HG03520 (cell line): ENCODE measurements around the gene STRAP.
"Not testable (repeated sequence)": the region's sequence is repeated elsewhere in the genome, so short reads cannot be mapped to it uniquely, and the experiment has no call there.

Experiments
- ATAC-seq: cut with Tn5 transposase; IDR thresholded peaks from one replicate; pipeline ENCODE4 v1.9.1; 2021; ENCODE audit warnings: mild to moderate bottlenecking, moderate library complexity; ENCODE audit not compliant: unreplicated experiment

Gene STRAP

DNA sequence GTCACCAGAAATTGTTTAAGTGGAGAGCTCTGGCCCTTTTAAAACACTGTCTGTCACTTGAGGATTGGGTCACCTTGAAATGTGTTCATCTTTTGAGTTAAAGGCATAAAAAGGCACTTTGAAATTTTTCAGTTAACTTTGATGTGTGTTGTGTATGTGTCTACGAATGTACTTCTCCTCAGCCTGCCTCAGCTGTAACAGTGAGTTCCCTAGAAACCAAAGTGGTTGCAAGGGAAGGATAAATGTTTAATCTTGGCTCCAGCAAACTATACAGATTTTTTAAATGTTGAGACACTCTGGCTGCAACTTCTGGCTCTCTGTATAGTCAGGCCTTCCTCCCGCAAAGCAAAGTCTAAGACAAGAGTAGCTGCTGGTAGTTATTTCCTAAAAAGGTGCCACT is 37.2 kb downstream of the STRAP start:
- no peak for ATAC-seq

DNA sequence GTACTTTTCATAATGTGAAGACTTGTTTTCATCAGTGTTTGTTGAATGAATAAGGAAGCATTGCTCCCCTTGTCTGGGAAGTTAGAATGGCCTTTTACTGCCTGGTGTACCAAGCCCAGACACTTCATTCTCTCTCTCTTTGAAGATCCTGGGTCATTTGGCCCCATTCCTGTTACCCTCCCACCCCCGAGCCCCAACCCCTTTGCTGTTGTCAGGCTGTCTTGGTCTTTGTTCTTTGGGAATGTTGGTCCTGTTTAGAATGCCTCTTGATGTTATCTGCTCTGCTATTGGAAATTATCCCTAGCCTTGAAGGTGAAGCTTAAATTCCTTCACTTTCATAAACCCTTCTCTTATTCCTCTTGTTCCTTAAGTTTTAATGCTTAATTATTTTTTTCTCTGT is 42.8 kb downstream of the STRAP start:
- no peak for ATAC-seq

DNA sequence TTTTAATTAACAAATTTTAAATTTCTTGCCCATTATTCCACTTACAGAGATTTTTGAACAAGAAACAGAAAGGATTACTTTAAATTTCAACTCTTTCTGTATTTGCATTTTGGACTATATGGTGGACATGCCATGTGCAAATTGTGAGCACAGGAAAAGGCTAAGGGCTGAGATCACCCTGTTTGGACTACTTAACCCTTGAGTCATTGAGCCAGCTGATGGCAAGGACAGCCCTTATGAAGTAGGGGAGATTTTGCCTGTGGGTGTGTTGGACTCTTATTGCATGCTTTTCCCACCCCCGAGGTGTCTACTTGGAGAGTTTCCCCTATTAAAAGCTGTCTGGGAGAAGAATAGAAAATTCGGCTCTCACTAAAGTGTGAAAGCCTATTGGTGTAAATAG is 46.2 kb downstream of the STRAP start:
- no peak for ATAC-seq

DNA sequence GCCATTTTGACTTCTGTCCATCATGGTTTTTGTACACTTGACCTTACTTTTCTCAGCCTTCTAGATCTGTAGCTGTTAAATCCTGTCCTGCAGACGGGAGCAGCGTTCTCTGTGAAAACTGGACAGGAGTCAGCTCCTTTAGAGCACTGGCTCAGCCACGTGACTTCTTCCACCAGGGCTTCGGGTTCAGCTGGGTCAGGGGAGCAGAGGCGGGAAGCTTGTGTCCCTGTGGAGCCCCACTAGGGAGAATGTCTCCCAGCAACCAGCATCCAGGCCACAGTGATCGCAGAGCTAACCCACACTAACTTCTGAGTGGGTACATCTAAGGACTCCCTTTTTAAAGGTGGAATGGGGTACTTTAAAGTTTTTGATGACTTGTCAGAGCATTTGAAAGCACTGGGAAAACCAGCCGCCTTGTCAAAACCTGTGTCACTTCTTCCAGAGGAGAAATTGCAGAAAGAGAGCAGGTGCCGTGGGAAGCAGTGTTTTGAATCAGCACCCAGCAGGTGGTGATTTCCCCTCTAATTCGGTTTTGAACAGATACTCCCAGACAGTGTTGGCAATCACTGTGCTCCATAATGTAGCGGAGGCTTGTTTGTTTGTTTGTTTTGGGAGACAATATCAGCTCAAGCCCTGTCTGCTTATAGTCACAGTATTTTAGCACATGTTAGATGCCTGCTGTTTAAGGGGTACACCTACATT is 46.8 kb downstream of the STRAP start:
- ATAC-seq: no peak

DNA sequence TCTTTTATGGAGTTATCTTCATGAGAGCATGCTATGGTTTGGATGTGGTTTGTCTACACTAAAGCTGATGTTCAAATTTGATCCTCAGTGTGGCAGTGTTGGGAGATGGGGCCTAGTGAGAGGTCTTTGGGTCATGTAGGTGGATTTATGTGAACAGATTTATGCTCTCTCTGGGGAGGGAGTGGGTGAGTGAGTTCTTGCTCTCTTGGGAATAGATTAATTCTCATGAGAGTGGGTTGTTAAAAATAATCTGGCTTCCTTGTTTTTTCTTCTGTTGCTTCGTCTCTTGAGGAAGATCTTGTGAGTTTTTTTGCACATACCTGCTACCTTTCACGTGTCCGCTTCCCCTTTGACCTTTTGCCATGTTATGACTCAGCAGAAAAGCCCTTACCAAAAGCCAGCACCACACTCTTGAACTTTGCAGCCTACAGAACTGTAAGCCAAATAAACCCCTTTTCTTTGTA is 49.4 kb downstream of the STRAP start:
- peak; percentile 72 for ATAC-seq

DNA sequence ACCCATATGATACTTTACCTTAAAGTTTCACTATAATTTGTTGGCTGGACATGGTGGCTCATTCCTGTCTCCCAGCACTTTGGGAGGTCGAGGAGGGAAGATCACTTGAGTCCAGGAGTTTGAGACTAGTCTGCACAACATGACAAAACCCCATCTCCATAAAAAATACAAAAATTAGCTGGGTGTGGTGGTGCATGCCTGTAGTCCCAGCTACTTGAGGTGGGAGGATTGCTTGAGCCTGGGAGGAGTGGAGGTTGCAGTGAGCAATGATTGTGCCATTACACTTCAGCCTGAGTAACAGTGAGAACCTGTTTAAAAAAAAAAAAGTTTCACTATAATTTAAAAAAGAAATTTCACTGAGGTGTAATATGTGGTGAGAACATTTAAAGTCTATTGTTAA is 50.1 kb downstream of the STRAP start:
- ATAC-seq: no peak

DNA sequence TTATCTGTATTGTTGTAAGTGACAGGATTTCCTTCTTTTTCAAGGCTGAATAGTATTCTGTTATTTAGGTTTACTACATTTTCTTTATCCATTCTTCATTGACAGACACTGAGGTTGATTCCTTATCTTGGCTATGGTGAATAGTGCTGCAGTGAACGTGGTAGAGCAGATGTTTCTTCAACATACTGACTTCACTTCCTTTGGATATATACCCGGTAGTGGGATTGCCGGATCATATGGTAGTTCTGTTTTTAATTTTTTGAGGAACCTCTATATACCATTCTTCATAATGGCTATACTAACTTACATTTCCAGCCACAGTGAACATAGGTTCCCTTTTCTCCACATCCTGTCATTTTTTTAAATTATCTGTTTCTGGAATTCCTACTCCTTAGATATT is 50.8 kb downstream of the STRAP start:
- ATAC-seq: no peak

DNA sequence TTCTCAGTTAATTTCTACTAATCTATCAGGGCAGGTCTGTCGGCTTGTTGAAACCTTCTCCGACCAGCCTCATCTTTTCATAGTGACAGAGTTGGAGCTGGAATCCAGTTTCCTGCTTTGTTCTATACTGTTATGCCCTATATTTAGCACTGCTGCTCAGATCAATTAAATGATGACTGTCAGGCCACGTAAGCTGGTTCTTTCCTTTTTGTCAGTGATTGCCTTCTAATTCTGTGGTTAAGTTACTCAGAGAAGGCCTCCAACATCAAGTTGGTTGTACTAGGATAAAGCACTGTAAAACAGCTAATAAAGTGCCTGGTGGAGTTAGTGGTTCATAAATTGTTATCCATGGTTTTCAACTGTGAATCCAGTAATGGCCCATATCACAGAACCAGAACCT is 51.6 kb downstream of the STRAP start:
- ATAC-seq: no peak

DNA sequence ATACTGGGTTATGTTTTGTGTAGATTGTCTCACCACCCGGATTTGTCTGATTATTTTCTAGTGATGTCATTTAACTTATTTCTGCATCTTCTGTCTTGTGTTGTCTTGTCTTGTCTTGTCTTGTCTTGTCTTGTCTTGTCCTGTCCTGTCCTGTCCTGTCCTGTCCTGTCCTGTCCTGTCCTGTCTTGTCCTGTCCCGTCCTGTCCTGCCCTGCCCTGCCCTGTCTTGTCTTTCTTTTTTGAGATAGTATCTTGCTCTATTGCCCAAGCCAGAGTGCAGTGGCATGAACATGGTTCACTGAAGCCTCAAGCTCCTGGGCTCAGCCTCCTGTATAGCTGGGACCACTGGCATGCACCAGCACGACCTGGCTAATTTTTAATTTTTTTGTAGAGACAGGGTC is 54.6 kb downstream of the STRAP start:
- no peak for ATAC-seq

DNA sequence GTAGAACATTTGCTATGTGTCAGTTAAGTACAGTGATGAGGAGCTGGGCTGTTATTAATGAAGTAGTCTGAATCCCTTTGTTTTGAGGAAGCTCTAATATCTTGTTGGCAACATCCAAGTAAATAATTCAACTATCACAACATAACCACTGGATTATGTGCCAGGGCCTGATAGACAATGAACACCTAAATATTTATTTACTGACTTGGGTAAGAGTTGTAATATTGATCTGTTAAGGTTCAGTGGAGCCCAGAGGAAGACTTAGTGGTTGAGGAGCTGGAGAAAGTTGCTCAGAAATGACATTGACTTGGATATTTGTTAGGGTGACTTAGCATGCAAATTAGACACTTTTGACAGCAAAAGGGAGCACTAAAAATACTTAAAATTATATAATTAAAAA is 55.7 kb downstream of the STRAP start:
- no peak for ATAC-seq

DNA sequence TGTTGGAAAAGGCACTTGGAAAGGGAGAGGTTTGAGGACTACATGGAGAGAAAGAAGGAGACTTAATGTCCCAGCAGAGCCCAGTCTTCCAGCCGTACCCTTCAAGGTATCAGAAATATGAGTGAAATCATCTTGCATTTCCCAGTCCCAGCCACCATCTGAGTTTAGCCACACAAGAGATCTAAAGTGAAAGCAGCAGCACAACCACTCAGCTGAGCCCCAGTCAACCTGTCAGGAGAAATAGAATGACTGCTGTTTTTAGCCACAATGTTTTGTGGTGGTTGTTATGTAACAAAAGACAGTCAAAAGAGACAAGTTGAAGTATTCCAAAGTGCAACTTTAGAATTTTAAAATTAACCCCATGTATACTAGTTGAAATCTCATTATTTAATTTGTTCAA is 56.9 kb downstream of the STRAP start:
- ATAC-seq: no peak

DNA sequence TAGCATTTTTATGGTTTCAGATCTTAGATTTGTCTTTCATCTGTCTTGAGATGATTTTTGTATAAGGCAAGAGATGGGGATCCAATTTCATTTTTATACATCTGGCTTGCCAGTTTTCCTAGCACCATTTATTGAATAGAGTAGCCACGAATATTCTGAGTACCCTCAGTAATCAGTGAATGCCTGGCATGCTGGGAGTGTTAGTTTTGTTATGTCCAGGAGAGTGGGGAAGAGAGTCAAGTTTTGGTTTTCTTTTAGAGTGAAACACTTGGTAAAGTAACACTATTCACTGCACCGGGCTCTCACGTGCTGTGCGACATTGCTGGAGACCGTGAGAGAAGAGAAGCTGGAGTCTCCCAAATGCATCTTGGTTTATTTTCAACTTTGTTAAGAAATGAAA is 60.3 kb downstream of the STRAP start:
- ATAC-seq: no peak

DNA sequence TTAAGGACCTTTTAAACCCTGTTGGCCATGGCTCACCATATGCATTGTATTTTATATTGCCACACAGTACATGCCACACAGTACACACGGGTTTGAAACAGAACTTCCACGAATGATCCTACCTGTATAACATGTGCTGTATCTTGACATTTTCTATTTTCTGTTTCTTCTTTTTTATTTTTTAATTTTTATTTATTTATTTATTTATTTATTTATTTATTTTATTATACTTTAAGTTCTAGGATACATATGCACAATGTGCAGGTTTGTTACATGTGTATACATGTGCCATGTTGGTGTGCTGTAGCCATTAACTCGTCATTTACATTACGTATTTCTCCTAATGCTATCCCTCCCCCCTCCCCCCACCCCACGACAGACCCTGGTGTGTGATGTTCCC is 61.3 kb downstream of the STRAP start:
- not testable (repeated sequence) for ATAC-seq

DNA sequence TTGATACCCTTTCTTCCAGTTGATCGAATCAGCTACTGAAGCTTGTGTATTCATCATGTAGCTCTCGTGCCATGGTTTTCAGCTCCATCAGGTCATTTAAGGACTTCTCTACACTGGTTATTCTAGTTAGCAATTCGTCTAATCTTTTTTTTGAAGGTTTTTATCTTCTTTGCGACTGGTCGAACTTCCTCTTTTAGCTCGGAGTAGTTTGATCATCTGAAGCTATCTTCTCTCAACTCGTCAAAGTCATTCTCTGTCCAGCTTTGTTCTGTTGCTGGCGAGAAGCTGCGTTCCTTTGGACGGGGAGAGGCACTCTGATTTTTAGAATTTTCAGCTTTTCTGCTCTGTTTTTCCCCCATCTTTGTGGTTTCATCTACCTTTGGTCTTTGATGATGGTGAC is 66.3 kb downstream of the STRAP start:
- ATAC-seq: not testable (repeated sequence)
